HepG2 (cell line): ENCODE results near the gene SNPH. TPM values are rescaled to one million over a fixed set of nuclear protein-coding genes. Genes with fewer than 3 reads are reported as not detected.

Source experiments
- ATF7-NPFF ChIP-seq: sonication (generic); formaldehyde crosslinking; IDR thresholded peaks from 2 replicates; pipeline ENCODE4 v1.8.1; 2023; ENCODE audit warnings: mild to moderate bottlenecking, low read depth, missing genetic modification reagents, moderate library complexity
- BCL3 ChIP-seq: sonication (generic); formaldehyde crosslinking; IDR thresholded peaks from 2 replicates; pipeline ENCODE4 v1.5.1; 2020; ENCODE audit warnings: mild to moderate bottlenecking, missing genetic modification reagents, moderate library complexity
- JUN ChIP-seq: sonication (generic); formaldehyde crosslinking; IDR thresholded peaks from 2 replicates; pipeline ENCODE4 v1.4.0; 2020; ENCODE audit warnings: mild to moderate bottlenecking, missing genetic modification reagents
- MED1 ChIP-seq: sonication (generic); formaldehyde crosslinking; IDR thresholded peaks from 2 replicates; pipeline ENCODE4 v1.4.0; 2020; ENCODE audit warnings: missing genetic modification reagents
- NR2F6 ChIP-seq, 2 experiments: IDR thresholded peaks; 2 replicates each; pipeline ENCODE4 v1.6.1; 2016; ENCODE audit warnings: antibody characterized with exemption in 1 of 2, mild to moderate bottlenecking in 1 of 2
- SATB2 ChIP-seq: sonication (generic); formaldehyde crosslinking; IDR thresholded peaks from 2 replicates; pipeline ENCODE4 v1.5.0; 2020; ENCODE audit warnings: missing genetic modification reagents
- SMAD9 ChIP-seq: sonication (generic); formaldehyde crosslinking; IDR thresholded peaks from 2 replicates; pipeline ENCODE4 v1.5.1; 2020; ENCODE audit warnings: mild to moderate bottlenecking, missing genetic modification reagents
- THRA ChIP-seq: sonication (generic); formaldehyde crosslinking; IDR thresholded peaks from 2 replicates; pipeline ENCODE4 v1.4.0; 2020; ENCODE audit warnings: missing genetic modification reagents, borderline replicate concordance
- U2AF2 ChIP-seq: fragments of 200-400 bp; formaldehyde crosslinking; IDR thresholded peaks from 2 replicates; pipeline ENCODE4 v1.6.1; 2017; ENCODE audit warnings: low read depth, mild to moderate bottlenecking, low read length
- ZBTB43 ChIP-seq: sonication (generic); formaldehyde crosslinking; conservative IDR thresholded peaks from 2 replicates; pipeline ENCODE4 v1.4.0; 2020; ENCODE audit warnings: missing genetic modification reagents
- ZFP36L1 ChIP-seq: sonication (generic); formaldehyde crosslinking; IDR thresholded peaks from 2 replicates; pipeline ENCODE4 v1.8.0; 2022; ENCODE audit warnings: mild to moderate bottlenecking, missing genetic modification reagents, moderate library complexity
- ZKSCAN1 ChIP-seq: fragments of 150-350 bp; IDR thresholded peaks from 2 replicates; pipeline ENCODE4 v1.6.1; 2014; ENCODE audit warnings: low read length
- ZNF232 ChIP-seq: sonication (generic); formaldehyde crosslinking; IDR thresholded peaks from 2 replicates; pipeline ENCODE4 v1.4.0; 2020; ENCODE audit warnings: missing genetic modification reagents, borderline replicate concordance
- ZNF34 ChIP-seq: sonication (generic); formaldehyde crosslinking; IDR thresholded peaks from 2 replicates; pipeline ENCODE4 v1.4.0; 2020; ENCODE audit warnings: mild to moderate bottlenecking, missing genetic modification reagents, borderline replicate concordance
- ZNF44 ChIP-seq: sonication (generic); formaldehyde crosslinking; IDR thresholded peaks from 2 replicates; pipeline ENCODE4 v1.5.1; 2020; ENCODE audit warnings: mild to moderate bottlenecking, missing genetic modification reagents
- ZNF503 ChIP-seq: sonication (generic); formaldehyde crosslinking; IDR thresholded peaks from 2 replicates; pipeline ENCODE4 v1.4.0; 2020; ENCODE audit warnings: missing genetic modification reagents
- ZNF546 ChIP-seq: sonication (generic); formaldehyde crosslinking; conservative IDR thresholded peaks from 2 replicates; pipeline ENCODE4 v1.8.1; 2023; ENCODE audit warnings: mild to moderate bottlenecking, missing genetic modification reagents
- ZNF660 ChIP-seq: sonication (generic); formaldehyde crosslinking; IDR thresholded peaks from 2 replicates; pipeline ENCODE4 v1.5.1; 2020; ENCODE audit warnings: mild to moderate bottlenecking, low read depth, missing genetic modification reagents, borderline replicate concordance
- ZNF709 ChIP-seq: sonication (generic); formaldehyde crosslinking; IDR thresholded peaks from 2 replicates; pipeline ENCODE4 v1.5.0; 2020; ENCODE audit warnings: mild to moderate bottlenecking, missing genetic modification reagents
- ZSCAN25 ChIP-seq: sonication (generic); formaldehyde crosslinking; IDR thresholded peaks from 2 replicates; pipeline ENCODE4 v1.8.0; 2022; ENCODE audit warnings: mild to moderate bottlenecking, missing genetic modification reagents
- polyA plus RNA-seq, 8 experiments: library from polyadenylated mRNA; depleted of rRNA in 3 of 8; stranded (reverse) in 7 of 8; unstranded in 1 of 8; fragments of >200 nt; fragmentation: Illumina TruSeq in 4 of 8; extraction: Trizol in 4 of 8; gene quantifications; 2 replicates each; pipeline versions ENCODE4 v1.2.1 to v1.2.3, GENCODE V29; 2011 to 2016; ENCODE audit warnings: low read depth in 4 of 8, missing spikeins in 1 of 8, mixed read lengths in 1 of 8; ENCODE audit not compliant: insufficient read depth in 1 of 8
- total RNA-seq, 5 experiments: library from RNA; depleted of rRNA; stranded (reverse); fragments of >200 nt; fragmentation: Illumina TruSeq; extraction: Trizol; gene quantifications; 2 replicates each; pipeline ENCODE4 v1.2.3, GENCODE V29; 2016; ENCODE audit warnings: low read depth in 1 of 5

The SNPH gene
- total and polyA plus RNA-seq, 2 of the 13 experiments (the other 11 are each of a cell fraction or from before 2014, with no cell fraction given), result 0.09 TPM; not detected in 1

GRCh38 chr20:1326031-1326930 lies 60.2 kb downstream of the SNPH start (continued):
- TF ChIP-seq U2AF2 (no peak), SATB2 (CRISPR knock-in tag) (no peak), ZSCAN25 (peak; percentile 7; the same call in 1 of the 2 replicates), NR2F6 (IDR thresholded peaks at IDR 0.05) (no peak), NR2F6 (CRISPR knock-in tag; IDR thresholded peaks at IDR 0.05) (0 out of 2 replicates have a peak, but pooled peaks have one; percentile 25), ATF7-NPFF (CRISPR knock-in tag) (peak; percentile 14; the same call in 1 of the 2 replicates), MED1 (CRISPR knock-in tag) (peak; percentile 28; the same call in 1 of the 2 replicates), ZNF34 (peak; percentile 26; the same call in 1 of the 2 replicates), ZNF546 (CRISPR knock-in tag) (no peak), ZBTB43 (CRISPR knock-in tag) (no peak), ZNF660 (CRISPR knock-in tag) (no peak), ZNF503 (CRISPR knock-in tag) (no peak), ZKSCAN1 (peak; percentile 81), ZNF232 (CRISPR knock-in tag) (no peak), ZNF44 (CRISPR knock-in tag) (0 out of 2 replicates have a peak, but pooled peaks have one; percentile 7), ZFP36L1 (CRISPR knock-in tag) (0 out of 2 replicates have a peak, but pooled peaks have one; percentile 36), SMAD9 (CRISPR knock-in tag) (peak; percentile 84; the same call in 1 of the 2 replicates), JUN (no peak), THRA (CRISPR knock-in tag) (no peak), ZNF709 (0 out of 2 replicates have a peak, but pooled peaks have one; percentile 33), BCL3 (CRISPR knock-in tag) (peak; percentile 42; the same call in 1 of the 2 replicates)
